H9 (cell line): Measurements from ENCODE around the gene C1orf159. TPM values are rescaled to one million over a fixed set of nuclear protein-coding genes. Genes with fewer than 3 reads are reported as not detected.

Experiments used
- DNase-seq: peaks from one replicate; pipeline ENCODE4 v3.0.0-alpha.2; 2017
- H2AFZ ChIP-seq: one replicate; pipeline ENCODE4 v1.6.1; 2013; ENCODE audit warnings: mild to moderate bottlenecking, low read length, control low read depth, moderate library complexity
- H2AK5ac ChIP-seq: 2 replicates; pipeline ENCODE4 v1.6.1; 2013; ENCODE audit warnings: low read length, control low read depth, mixed read lengths; ENCODE audit not compliant: insufficient read length
- H2BK120ac ChIP-seq: one replicate; pipeline ENCODE4 v1.6.1; 2013; ENCODE audit warnings: low read depth, mild to moderate bottlenecking, low read length, control low read depth, inconsistent platforms; ENCODE audit not compliant: poor library complexity, severe bottlenecking
- H2BK12ac ChIP-seq: 2 replicates; pipeline ENCODE4 v1.6.1; 2013; ENCODE audit warnings: low read length, control low read depth, mixed read lengths, low read depth; ENCODE audit not compliant: insufficient read length
- H2BK15ac ChIP-seq: 2 replicates; pipeline ENCODE4 v1.6.1; 2013; ENCODE audit warnings: low read depth, low read length, control low read depth
- H2BK20ac ChIP-seq: one replicate; pipeline ENCODE4 v1.6.1; 2013; ENCODE audit warnings: low read depth, mild to moderate bottlenecking, low read length, control low read depth, inconsistent platforms; ENCODE audit not compliant: poor library complexity, severe bottlenecking
- H2BK5ac ChIP-seq: 2 replicates; pipeline ENCODE4 v1.6.1; 2013; ENCODE audit warnings: low read length, control low read depth, mixed read lengths; ENCODE audit not compliant: insufficient read length
- H3K14ac ChIP-seq: 2 replicates; pipeline ENCODE4 v1.6.1; 2013; ENCODE audit warnings: low read length, control low read depth; ENCODE audit not compliant: insufficient read depth
- H3K18ac ChIP-seq: 2 replicates; pipeline ENCODE4 v1.6.1; 2013; ENCODE audit warnings: low read depth, mild to moderate bottlenecking, mixed read lengths, low read length, control low read depth; ENCODE audit not compliant: insufficient read length
- H3K23ac ChIP-seq: 2 replicates; pipeline ENCODE4 v1.6.1; 2013; ENCODE audit warnings: low read length, control low read depth, mixed read lengths, low read depth; ENCODE audit not compliant: insufficient read length
- H3K23me2 ChIP-seq: 2 replicates; pipeline ENCODE4 v1.6.1; 2013; ENCODE audit warnings: low read depth, mild to moderate bottlenecking, mixed read lengths, low read length, control low read depth; ENCODE audit not compliant: insufficient read length, poor library complexity, severe bottlenecking
- H3K27ac ChIP-seq: 2 replicates; pipeline ENCODE4 v1.5.1; 2013; ENCODE audit warnings: low read length, control low read depth, mixed read lengths, low read depth; ENCODE audit not compliant: insufficient read length
- H3K27me3 ChIP-seq: 2 replicates; pipeline ENCODE4 v1.6.1; 2013; ENCODE audit warnings: low read length, control low read depth, inconsistent platforms; ENCODE audit not compliant: insufficient read depth
- H3K4ac ChIP-seq: 2 replicates; pipeline ENCODE4 v1.6.1; 2013; ENCODE audit warnings: low read depth, mild to moderate bottlenecking, control low read depth, inconsistent platforms, low read length, moderate library complexity
- H3K4me1 ChIP-seq: 2 replicates; pipeline ENCODE4 v1.6.1; 2013; ENCODE audit warnings: low read length, control low read depth, inconsistent platforms; ENCODE audit not compliant: insufficient read depth
- H3K4me2 ChIP-seq: 2 replicates; pipeline ENCODE4 v1.6.1; 2013; ENCODE audit warnings: low read length, control low read depth, mixed read lengths; ENCODE audit not compliant: insufficient read length, insufficient read depth
- H3K56ac ChIP-seq: 2 replicates; pipeline ENCODE4 v1.6.1; 2013; ENCODE audit warnings: low read depth, mild to moderate bottlenecking, mixed read lengths, low read length, control low read depth; ENCODE audit not compliant: insufficient read length
- H3K79me1 ChIP-seq: 2 replicates; pipeline ENCODE4 v1.6.1; 2013; ENCODE audit warnings: low read depth, mild to moderate bottlenecking, moderate library complexity, low read length, control low read depth, inconsistent platforms; ENCODE audit not compliant: insufficient read depth, poor library complexity, severe bottlenecking
- H3K79me2 ChIP-seq: 2 replicates; pipeline ENCODE4 v1.6.1; 2013; ENCODE audit warnings: low read length, control low read depth, inconsistent platforms; ENCODE audit not compliant: insufficient read depth
- H3K9ac ChIP-seq: 2 replicates; pipeline ENCODE4 v1.6.1; 2013; ENCODE audit warnings: low read length, control low read depth, mixed read lengths; ENCODE audit not compliant: insufficient read length; ENCODE audit errors: extremely low read depth
- H3K9me3 ChIP-seq: one replicate; pipeline ENCODE4 v1.6.1; 2013; ENCODE audit warnings: low read depth, low read length, inconsistent platforms; ENCODE audit not compliant: control insufficient read depth
- H3T11ph ChIP-seq: one replicate; pipeline ENCODE4 v1.6.1; 2013; ENCODE audit warnings: mild to moderate bottlenecking, low read length, control low read depth, inconsistent platforms
- H4K20me1 ChIP-seq: one replicate; pipeline ENCODE4 v1.6.1; 2013; ENCODE audit not compliant: control insufficient read depth, insufficient read length, insufficient read depth
- H4K5ac ChIP-seq: 2 replicates; pipeline ENCODE4 v1.6.1; 2013; ENCODE audit warnings: low read depth, mild to moderate bottlenecking, mixed read lengths, low read length, control low read depth; ENCODE audit not compliant: insufficient read length
- H4K8ac ChIP-seq: replicated peaks from 2 replicates; pipeline ENCODE4 v1.6.1; 2013; ENCODE audit warnings: low read length, control low read depth, mixed read lengths, low read depth; ENCODE audit not compliant: insufficient read length
- H4K91ac ChIP-seq: 2 replicates; pipeline ENCODE4 v1.6.1; 2013; ENCODE audit warnings: low read depth, mild to moderate bottlenecking, moderate library complexity, mixed read lengths, low read length, control low read depth; ENCODE audit not compliant: insufficient read length
- H3K27ac Mint-ChIP-seq, 3 experiments: 2 replicates in 2 of 3; 3 replicates in 1 of 3; pipeline ENCODE4 v1.8.0; 2020 to 2021; ENCODE audit warnings: mixed read lengths in 3 of 3, mild to moderate bottlenecking in 1 of 3, moderate library complexity in 1 of 3
- H3K27me3 Mint-ChIP-seq: 2 replicates; pipeline ENCODE4 v1.8.0; 2021; ENCODE audit warnings: low read depth, mild to moderate bottlenecking, moderate library complexity, mixed read lengths
- H3K36me3 Mint-ChIP-seq, 3 experiments: 2 replicates in 2 of 3; 3 replicates in 1 of 3; pipeline ENCODE4 v1.8.0; 2020 to 2021; ENCODE audit warnings: low read depth in 3 of 3, mixed read lengths in 3 of 3; ENCODE audit not compliant: insufficient read depth in 1 of 3
- H3K4me1 Mint-ChIP-seq, 2 experiments: 2 replicates each; pipeline ENCODE4 v1.8.0; 2020; ENCODE audit warnings: mixed read lengths in 2 of 2
- H3K4me3 Mint-ChIP-seq, 2 experiments: 2 replicates in 1 of 2; 3 replicates in 1 of 2; pipeline ENCODE4 v1.8.0; 2020 to 2021; ENCODE audit warnings: mild to moderate bottlenecking in 2 of 2, mixed read lengths in 2 of 2, moderate library complexity in 1 of 2
- H3K9me3 Mint-ChIP-seq, 2 experiments: 2 replicates in 1 of 2; 3 replicates in 1 of 2; pipeline ENCODE4 v1.8.0; 2020; ENCODE audit warnings: mild to moderate bottlenecking in 2 of 2, mixed read lengths in 2 of 2, moderate library complexity in 1 of 2
- WGBS: extraction: QIAGEN DNeasy Blood & Tissue Kit; methylation state at CpG from one replicate; pipeline ENCODE4 v1.1.7; 2013; ENCODE audit warnings: missing lambda C conversion rate, low lambda C conversion rate, mixed read lengths; ENCODE audit not compliant: insufficient read length; ENCODE audit errors: extremely low coverage; 5-methylcytosine and 5-hydroxymethylcytosine counted together
- total RNA-seq: library from RNA; stranded (reverse); gene quantifications from 2 replicates; pipeline ENCODE4 v1.2.1, GENCODE V29; 2021
- TF ChIP-seq, protein P1 (sequence below): fragments of 200-600 bp; sonication (generic); conservative IDR thresholded peaks from 3 replicates; pipeline ENCODE4 v1.8.0; 2021; ENCODE audit warnings: antibody characterized with exemption, mild to moderate bottlenecking

Gene C1orf159
- total RNA-seq, 1 experiment from 2014 or later = 12.3 TPM

DNA sequence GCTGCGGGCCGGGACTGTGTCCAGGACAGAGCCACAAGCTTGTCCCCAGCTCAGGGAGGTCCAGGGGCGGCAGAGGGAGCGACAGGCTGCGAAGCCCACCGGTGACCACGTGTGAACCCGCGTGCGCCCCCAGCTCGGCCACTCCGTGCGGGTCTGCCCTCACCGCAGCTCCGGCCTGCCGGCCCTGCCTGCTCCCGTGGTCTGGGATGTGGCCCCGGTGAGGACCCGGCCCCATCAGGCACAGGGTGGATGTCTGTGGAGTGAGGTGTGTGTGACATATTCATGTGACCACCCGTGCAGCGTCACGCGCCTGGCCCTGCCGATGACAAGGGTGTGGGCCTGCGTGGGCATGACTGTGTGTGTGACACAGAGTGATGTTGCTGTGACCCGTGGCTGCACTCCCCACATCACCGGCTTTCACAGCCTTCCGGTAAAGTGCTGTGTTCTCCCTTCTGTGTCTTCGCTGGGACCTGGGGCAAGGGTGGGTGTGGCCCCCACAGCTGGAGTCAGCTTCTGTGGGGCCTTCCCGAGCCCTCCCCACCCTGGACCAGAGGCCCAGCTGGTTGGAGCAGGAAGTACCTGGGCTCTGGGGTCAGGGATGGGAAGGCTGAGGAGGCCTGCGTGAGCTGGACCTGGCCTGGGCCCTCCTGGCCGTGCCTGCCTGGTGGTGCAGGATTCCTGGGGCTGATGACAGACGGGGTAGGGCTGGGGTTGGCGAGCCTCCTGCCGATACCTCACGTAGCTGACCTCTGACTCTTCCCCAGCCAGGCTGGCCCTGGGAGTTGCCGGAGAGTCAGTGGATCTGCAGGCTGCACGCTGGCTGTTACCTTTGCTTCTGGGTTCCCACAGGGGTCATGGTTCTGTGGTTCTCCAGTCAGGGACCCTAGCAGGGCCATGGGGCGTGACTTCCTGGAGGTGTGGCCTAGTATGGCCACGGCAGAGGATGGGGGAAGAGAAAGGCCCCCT lies 45.9 kb downstream of the C1orf159 start:
- no peaks in the 10 kb centered on the region for H3K36me3 Mint-ChIP-seq
- TF ChIP-seq, protein P1, sequence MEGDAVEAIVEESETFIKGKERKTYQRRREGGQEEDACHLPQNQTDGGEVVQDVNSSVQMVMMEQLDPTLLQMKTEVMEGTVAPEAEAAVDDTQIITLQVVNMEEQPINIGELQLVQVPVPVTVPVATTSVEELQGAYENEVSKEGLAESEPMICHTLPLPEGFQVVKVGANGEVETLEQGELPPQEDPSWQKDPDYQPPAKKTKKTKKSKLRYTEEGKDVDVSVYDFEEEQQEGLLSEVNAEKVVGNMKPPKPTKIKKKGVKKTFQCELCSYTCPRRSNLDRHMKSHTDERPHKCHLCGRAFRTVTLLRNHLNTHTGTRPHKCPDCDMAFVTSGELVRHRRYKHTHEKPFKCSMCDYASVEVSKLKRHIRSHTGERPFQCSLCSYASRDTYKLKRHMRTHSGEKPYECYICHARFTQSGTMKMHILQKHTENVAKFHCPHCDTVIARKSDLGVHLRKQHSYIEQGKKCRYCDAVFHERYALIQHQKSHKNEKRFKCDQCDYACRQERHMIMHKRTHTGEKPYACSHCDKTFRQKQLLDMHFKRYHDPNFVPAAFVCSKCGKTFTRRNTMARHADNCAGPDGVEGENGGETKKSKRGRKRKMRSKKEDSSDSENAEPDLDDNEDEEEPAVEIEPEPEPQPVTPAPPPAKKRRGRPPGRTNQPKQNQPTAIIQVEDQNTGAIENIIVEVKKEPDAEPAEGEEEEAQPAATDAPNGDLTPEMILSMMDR = no peak
- no peak overlapping the region for H2AFZ ChIP-seq

More for the DNA sequence above, 45.9 kb downstream of the C1orf159 start:
- Histone ChIP-seq H4K91ac (no peak overlapping the region), H3K79me2 (no peaks in the 10 kb centered on the region), H3K56ac (no peak overlapping the region), H3K9ac (no peak overlapping the region), H2BK15ac (no peak overlapping the region), H3T11ph (no peak overlapping the region), H3K14ac (no peak overlapping the region), H2BK20ac (no peak overlapping the region), H3K23ac (no peak overlapping the region), H2BK120ac (no peak overlapping the region), H3K27me3 (no peaks in the 10 kb centered on the region; the same call in 1 of the 2 replicates), H3K27ac (no peak overlapping the region), H2AK5ac (no peak overlapping the region), H2BK12ac (no peak overlapping the region), H4K8ac (no peak overlapping the region), H2BK5ac (no peak overlapping the region), H3K79me1 (no peaks in the 10 kb centered on the region), H3K4ac (no peak overlapping the region), H3K9me3 (no peaks in the 10 kb centered on the region), H4K5ac (no peak overlapping the region), H3K18ac (no peak overlapping the region), H4K20me1 (no peaks in the 10 kb centered on the region), H3K4me2 (peak overlapping the region; percentile 55), H3K23me2 (peaks cover 3% of the 10 kb centered on the region), H3K4me1 (no peaks in the 10 kb centered on the region)
- no CpG with 5 or more reads among the region's 40 CpGs for WGBS
- H3K27ac Mint-ChIP-seq = no peak overlapping the region
- peaks cover 38% of the 10 kb centered on the region for H3K27me3 Mint-ChIP-seq
- no peak for DNase-seq
- H3K4me1 Mint-ChIP-seq = peaks cover 8 to 21% of the 10 kb centered on the region in 2 experiments
- no peaks in the 10 kb centered on the region; a peak in 1 of 5 replicates for H3K9me3 Mint-ChIP-seq
- peak overlapping the region; percentile 34 to 68 for H3K4me3 Mint-ChIP-seq
